ENCODE data around the gene ZNF740.
"Not testable (repeated sequence)": the region's sequence is repeated elsewhere in the genome, so short reads cannot be mapped to it uniquely, and the experiment has no call there.

Gene ZNF740

GRCh38 chr12:53180220-53180930 is at the start of gene ZNF740, which contains the start of gene CSAD:
TSS of gene ZNF740 (plus strand) at chr12:53180722. CDS start at chr12:53181984, 1,262 bp downstream.
TSS of gene CSAD (minus strand) at chr12:53180925. CDS start at chr12:53173470, 7,455 bp downstream.
- peak; percentile 89 for DNase-seq

- no peak for DNase-seq
These were observed 48.7 kb upstream of the ZNF740 start for GRCh38 chr12:53131844-53132243.

GRCh38 chr12:53133722-53134121 is 46.8 kb upstream of the ZNF740 start:
- no peak for DNase-seq

GRCh38 chr12:53143355-53143754 is 37.2 kb upstream of the ZNF740 start:
- DNase-seq = no peak

GRCh38 chr12:53145383-53146260 is 34.9 kb upstream of the ZNF740 start:
- no peak for DNase-seq

- DNase-seq = no peak
These were observed 33.3 kb upstream of the ZNF740 start for GRCh38 chr12:53147181-53147580.

GRCh38 chr12:53147653-53148052 is 32.9 kb upstream of the ZNF740 start:
- DNase-seq = no peak

- DNase-seq = no peak
These were observed 29.5 kb upstream of the ZNF740 start for GRCh38 chr12:53151039-53151438.

- DNase-seq = no peak
These were observed 28.1 kb upstream of the ZNF740 start for GRCh38 chr12:53152390-53152789.

- DNase-seq = peak; percentile 9
These were observed 21.2 kb upstream of the ZNF740 start for GRCh38 chr12:53159195-53159839.

- no peak for DNase-seq
These were observed 20.5 kb upstream of the ZNF740 start for GRCh38 chr12:53160000-53160399.

- DNase-seq = no peak
These were observed 19.8 kb upstream of the ZNF740 start for GRCh38 chr12:53160673-53161072.

- no peak for DNase-seq
These were observed 19.2 kb upstream of the ZNF740 start for GRCh38 chr12:53161119-53161911.

- DNase-seq = not testable (repeated sequence)
These were observed 17.5 kb upstream of the ZNF740 start for GRCh38 chr12:53163008-53163407.

- DNase-seq = no peak
These were observed 13.7 kb upstream of the ZNF740 start for GRCh38 chr12:53166837-53167236.

- DNase-seq = no peak
These were observed 10.9 kb upstream of the ZNF740 start for GRCh38 chr12:53169644-53170043.

- no peak for DNase-seq
These were observed 10.3 kb upstream of the ZNF740 start for GRCh38 chr12:53170215-53170614.

GRCh38 chr12:53170876-53171724 is 9.4 kb upstream of the ZNF740 start:
- no peak for DNase-seq

GRCh38 chr12:53171725-53172329 is 8.7 kb upstream of the ZNF740 start:
- no peak for DNase-seq

GRCh38 chr12:53172352-53172751 is 8.2 kb upstream of the ZNF740 start:
- no peak for DNase-seq

GRCh38 chr12:53173085-53173715 is 7.3 kb upstream of the ZNF740 start:
- DNase-seq = no peak

Measured in SIG-M5 (cell line).